Neural cell (in vitro differentiated cells): ENCODE measurements around the gene RRP7A. TPM values are rescaled to one million over a fixed set of nuclear protein-coding genes. Genes with fewer than 3 reads are reported as not detected.

Source experiments
- H2AFZ ChIP-seq: fragments of 200-600, 300-800 bp; sonication (generic), shearing (Covaris generic); 2 replicates; pipeline ENCODE4 v1.6.0; 2014; ENCODE audit warnings: low read depth, mild to moderate bottlenecking, antibody characterized with exemption, low read length, moderate library complexity
- H3F3A ChIP-seq: fragments of 200-600 bp; shearing (Covaris generic); 2 replicates; pipeline ENCODE4 v1.6.1; 2016; ENCODE audit warnings: mild to moderate bottlenecking, moderate library complexity, mixed read lengths, antibody characterized with exemption, low read length; ENCODE audit not compliant: insufficient read depth, poor library complexity, severe bottlenecking
- H3K27ac ChIP-seq: fragments of 200-600, 300-800 bp; sonication (generic), shearing (Covaris generic); 2 replicates; pipeline ENCODE4 v1.5.1; 2014; ENCODE audit warnings: mild to moderate bottlenecking, low read length, moderate library complexity
- H3K27me3 ChIP-seq: fragments of 300-800, 200-600 bp; sonication (generic), shearing (Covaris generic); 2 replicates; pipeline ENCODE4 v1.6.0; 2014; ENCODE audit warnings: mild to moderate bottlenecking, low read depth, low read length, moderate library complexity; ENCODE audit not compliant: insufficient read depth
- H3K36me3 ChIP-seq: fragments of 300-800, 200-600 bp; sonication (generic), shearing (Covaris generic); 2 replicates; pipeline ENCODE4 v1.5.1; 2014; ENCODE audit warnings: mild to moderate bottlenecking, antibody characterized with exemption, low read length, moderate library complexity; ENCODE audit not compliant: insufficient read depth
- H3K4me2 ChIP-seq: fragments of 300-800, 200-600 bp; sonication (generic), shearing (Covaris generic); 2 replicates; pipeline ENCODE4 v1.6.0; 2014; ENCODE audit warnings: mild to moderate bottlenecking, low read length
- H3K4me3 ChIP-seq: fragments of 300-800, 200-600 bp; sonication (generic), shearing (Covaris generic); 2 replicates; pipeline ENCODE4 v1.5.1; 2014; ENCODE audit warnings: mild to moderate bottlenecking, low read length, moderate library complexity
- H3K79me2 ChIP-seq: fragments of 200-600 bp; shearing (Covaris generic); replicated peaks from 2 replicates; pipeline ENCODE4 v1.6.0; 2014; ENCODE audit warnings: mild to moderate bottlenecking, low read length, moderate library complexity; ENCODE audit not compliant: insufficient read depth
- H3K9ac ChIP-seq: fragments of 300-800, 200-600 bp; sonication (generic), shearing (Covaris generic); 2 replicates; pipeline ENCODE4 v1.6.1; 2016; ENCODE audit warnings: mild to moderate bottlenecking, low read length, mixed read lengths
- H3K9me2 ChIP-seq: fragments of 200-600 bp; shearing (Covaris generic); 2 replicates; pipeline ENCODE4 v1.6.1; 2016; ENCODE audit warnings: mild to moderate bottlenecking, low read length, mixed read lengths; ENCODE audit not compliant: insufficient read depth
- H3K9me3 ChIP-seq: fragments of 200-600, 300-800 bp; sonication (generic), shearing (Covaris generic); 2 replicates; pipeline ENCODE4 v1.6.1; 2016; ENCODE audit warnings: mild to moderate bottlenecking, mixed run types, low read length, moderate library complexity, mixed read lengths
- H4K20me1 ChIP-seq: fragments of 200-600 bp; shearing (Covaris generic); 2 replicates; pipeline ENCODE4 v1.6.1; 2016; ENCODE audit warnings: mild to moderate bottlenecking, mixed run types; ENCODE audit not compliant: insufficient read depth
- CTCF ChIP-seq: fragments of 450-650 bp; IDR thresholded peaks from 2 replicates; pipeline ENCODE4 v1.5.1; 2014; ENCODE audit warnings: antibody characterized with exemption, mild to moderate bottlenecking, moderate library complexity; ENCODE audit not compliant: poor library complexity, severe bottlenecking
- EP300 ChIP-seq: fragments of 450-650 bp; conservative IDR thresholded peaks from 2 replicates; pipeline ENCODE4 v1.6.1; 2014; ENCODE audit warnings: antibody characterized with exemption, mild to moderate bottlenecking, moderate library complexity; ENCODE audit not compliant: poor library complexity, severe bottlenecking
- EZH2 ChIP-seq: fragments of 200-600, 300-800 bp; shearing (Covaris generic), sonication (generic); IDR thresholded peaks from 2 replicates; pipeline ENCODE4 v1.6.1; 2014; ENCODE audit warnings: antibody characterized with exemption, low read length, borderline replicate concordance, mild to moderate bottlenecking; ENCODE audit not compliant: insufficient read depth, poor library complexity, severe bottlenecking
- MXI1 ChIP-seq: fragments of 450-650 bp; conservative IDR thresholded peaks from 2 replicates; pipeline ENCODE4 v1.6.1; 2014; ENCODE audit warnings: antibody characterized with exemption, mild to moderate bottlenecking; ENCODE audit not compliant: poor library complexity, severe bottlenecking
- POLR2AphosphoS5 ChIP-seq: IDR thresholded peaks from 2 replicates; pipeline ENCODE4 v1.6.1; 2012
- RAD21 ChIP-seq: fragments of 450-650 bp; conservative IDR thresholded peaks from 2 replicates; pipeline ENCODE4 v1.6.1; 2014; ENCODE audit warnings: antibody characterized with exemption, mild to moderate bottlenecking, moderate library complexity
- REST ChIP-seq: IDR thresholded peaks from 2 replicates; pipeline ENCODE4 v1.6.1; 2012; ENCODE audit warnings: borderline replicate concordance
- SMC3 ChIP-seq: fragments of 450-650 bp; conservative IDR thresholded peaks from 2 replicates; pipeline ENCODE4 v1.6.1; 2014; ENCODE audit warnings: antibody characterized with exemption, mild to moderate bottlenecking, moderate library complexity; ENCODE audit not compliant: poor library complexity
- TAF1 ChIP-seq: IDR thresholded peaks from 2 replicates; pipeline ENCODE4 v1.6.1; 2012; ENCODE audit warnings: low read depth
- polyA plus RNA-seq: library from polyadenylated mRNA; depleted of rRNA; stranded (reverse); fragments of >200 nt; gene quantifications from 2 replicates; pipeline ENCODE4 v1.2.3, GENCODE V29; 2014

The RRP7A gene
- polyA plus RNA-seq, 1 donor from 2014 or later = 27.8 TPM

DNA sequence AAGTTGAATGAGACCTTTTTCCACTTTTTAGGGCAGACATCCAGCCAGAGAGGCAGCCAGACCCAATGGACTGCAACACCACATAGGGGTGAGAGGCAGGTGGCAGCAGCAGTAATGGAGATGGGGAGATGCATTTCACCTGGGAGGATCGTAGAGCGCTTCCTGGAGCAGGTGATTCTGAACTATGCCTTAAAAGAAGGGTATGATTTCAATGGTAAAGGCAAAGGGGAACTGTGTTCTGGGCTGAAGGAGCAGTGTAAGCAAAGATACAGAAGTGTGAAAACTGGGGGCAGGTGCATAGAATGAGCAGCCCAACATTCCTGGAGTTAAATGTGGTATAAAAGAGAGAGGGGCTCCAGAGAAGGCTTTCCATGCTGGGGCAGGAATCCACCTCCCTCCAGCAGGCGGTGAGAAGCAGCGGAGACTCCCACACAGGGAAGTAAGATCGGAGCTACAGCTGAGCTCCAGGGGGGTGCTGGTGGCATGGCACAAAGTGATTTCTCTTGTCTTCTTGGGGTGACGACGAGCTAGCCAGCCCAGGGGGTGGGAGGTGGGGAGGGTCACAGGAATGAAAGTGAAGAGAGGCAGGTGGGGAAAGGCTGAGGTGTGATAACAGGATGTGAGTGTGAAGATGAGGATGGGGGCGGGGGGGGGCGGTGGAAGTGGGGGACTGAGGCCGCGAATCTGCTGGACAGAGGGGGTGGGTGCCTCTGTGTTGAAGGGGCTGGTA is 29.9 kb upstream of the RRP7A start:
- Histone ChIP-seq H3F3A (no peaks in the 10 kb centered on the region), H3K27ac (no peak overlapping the region), H3K4me3 (no peak overlapping the region), H3K27me3 (peaks cover 4% of the 10 kb centered on the region), H3K9me2 (no peaks in the 10 kb centered on the region), H4K20me1 (no peaks in the 10 kb centered on the region), H2AFZ (no peak overlapping the region), H3K79me2 (no peaks in the 10 kb centered on the region), H3K4me2 (no peak overlapping the region), H3K36me3 (no peaks in the 10 kb centered on the region), H3K9ac (no peak overlapping the region), H3K9me3 (no peaks in the 10 kb centered on the region)
- TF ChIP-seq RAD21 (no peak), REST (no peak), EP300 (no peak), MXI1 (no peak), CTCF (no peak), SMC3 (no peak), EZH2 (no peak), TAF1 (no peak), POLR2AphosphoS5 (no peak)

- H3K4me3 ChIP-seq = no peak overlapping the region
- H3K4me2 ChIP-seq = no peak overlapping the region
Observed at GRCh38 chr22:42548597-42549330, 29.2 kb upstream of the RRP7A start.

More at GRCh38 chr22:42548597-42549330, 29.2 kb upstream of the RRP7A start:
- H3K36me3 ChIP-seq = no peaks in the 10 kb centered on the region
- H3K27ac ChIP-seq = no peak overlapping the region
- H3K9me3 ChIP-seq = no peaks in the 10 kb centered on the region
- no peaks in the 10 kb centered on the region for H3F3A ChIP-seq
- no peak overlapping the region for H3K9ac ChIP-seq
- no peaks in the 10 kb centered on the region for H4K20me1 ChIP-seq
- TF ChIP-seq REST (no peak), MXI1 (no peak), RAD21 (no peak), EP300 (no peak)
- no peak overlapping the region for H2AFZ ChIP-seq
- H3K79me2 ChIP-seq = no peaks in the 10 kb centered on the region
- H3K9me2 ChIP-seq = no peaks in the 10 kb centered on the region
- H3K27me3 ChIP-seq = peaks cover under 1% of the 10 kb centered on the region
